ENCODE measurements around the gene SLCO6A1.

- TF ChIP-seq CTCF (conservative IDR thresholded peaks at IDR 0.05; ENCODE audit: low read depth, low read length) (no peak), EZH2 (IDR thresholded peaks at IDR 0.05; ENCODE audit: low read length, unreplicated experiment) (no peak)
Observed at GRCh38 chr5:102511666-102512065, 12.9 kb upstream of the SLCO6A1 start.
